H1 (cell line): ENCODE results near the gene IL18RAP. TPM values are rescaled to one million over a fixed set of nuclear protein-coding genes. Genes with fewer than 3 reads are reported as not detected.

Experiments
- CTCF ChIA-PET: fragments of 300-600 bp; sonication (Branson Sonifier 250); formaldehyde crosslinking; loops from one replicate; lab custom pipeline; 2021; ENCODE audit not compliant: partially characterized antibody; lab: Charles Lee
- POLR2A ChIA-PET: fragments of 300-600 bp; sonication (Branson Sonifier 250); formaldehyde crosslinking; loops from one replicate; lab custom pipeline; 2021; ENCODE audit warnings: inconsistent platforms; ENCODE audit not compliant: partially characterized antibody; lab: Charles Lee
- DNase-seq, 2 experiments: peaks; one replicate each; pipeline versions ENCODE4 v3.0.0 to v3.0.0-alpha.2; 2010 to 2022; ENCODE audit warnings: low spot score in 2 of 2, low read depth in 1 of 2, mixed read lengths in 1 of 2
- FAIRE-seq: peaks from 2 replicates; lab custom pipeline; 2011; peaks lifted over from hg19 to GRCh38; lab: Jason Lieb, UNC
- H2AFZ ChIP-seq: 2 replicates; pipeline ENCODE4 v1.8.1; 2012; ENCODE audit warnings: low read length, inconsistent platforms
- H2AK5ac ChIP-seq: 2 replicates; pipeline ENCODE4 v1.6.1; 2013; ENCODE audit warnings: low read depth, low read length
- H2BK120ac ChIP-seq: replicated peaks from 2 replicates; pipeline ENCODE3; 2013; ENCODE audit warnings: low read depth, low read length, inconsistent platforms
- H2BK12ac ChIP-seq: 2 replicates; pipeline ENCODE4 v1.6.1; 2013; ENCODE audit warnings: low read depth, low read length
- H2BK15ac ChIP-seq: 2 replicates; pipeline ENCODE4 v1.6.1; 2013; ENCODE audit warnings: low read length
- H2BK20ac ChIP-seq: 2 replicates; pipeline ENCODE4 v1.6.1; 2013; ENCODE audit warnings: low read length
- H2BK5ac ChIP-seq: 2 replicates; pipeline ENCODE4 v1.6.1; 2013; ENCODE audit warnings: low read depth, low read length
- H3K14ac ChIP-seq: 2 replicates; pipeline ENCODE4 v1.6.1; 2013; ENCODE audit warnings: inconsistent platforms; ENCODE audit not compliant: insufficient read length
- H3K18ac ChIP-seq: 2 replicates; pipeline ENCODE4 v1.6.1; 2013; ENCODE audit warnings: low read length; ENCODE audit errors: extremely low read depth
- H3K23ac ChIP-seq: 2 replicates; pipeline ENCODE4 v1.6.1; 2013; ENCODE audit warnings: inconsistent platforms; ENCODE audit not compliant: insufficient read length
- H3K23me2 ChIP-seq: 2 replicates; pipeline ENCODE4 v1.6.1; 2013; ENCODE audit warnings: low read depth, low read length
- H3K27ac ChIP-seq: 2 replicates; pipeline ENCODE4 v1.6.1; 2011; ENCODE audit warnings: low read depth, low read length, inconsistent platforms
- H3K27me3 ChIP-seq, 4 experiments: replicated peaks in 1 of 4; 1 replicate in 1 of 4; 2 replicates in 3 of 4; pipeline versions ENCODE4 v1.6.1 to v1.8.1; 2011 to 2013; ENCODE audit warnings: low read length in 3 of 4, mild to moderate bottlenecking in 3 of 4, inconsistent platforms in 2 of 4, mixed read lengths in 2 of 4, moderate library complexity in 1 of 4; ENCODE audit not compliant: control insufficient read depth in 3 of 4, insufficient read depth in 3 of 4; ENCODE audit errors: extremely low read depth in 1 of 4
- H3K36me3 ChIP-seq, 4 experiments: 2 replicates each; pipeline versions ENCODE4 v1.6.1 to v1.8.1; 2011 to 2013; ENCODE audit warnings: mild to moderate bottlenecking in 4 of 4, low read length in 3 of 4, moderate library complexity in 2 of 4, control low read depth in 1 of 4, inconsistent platforms in 1 of 4; ENCODE audit not compliant: insufficient read depth in 4 of 4, control insufficient read depth in 2 of 4
- H3K4ac ChIP-seq: replicated peaks from 2 replicates; pipeline ENCODE3; 2013; ENCODE audit warnings: low read length, low read depth, mixed read lengths, inconsistent platforms; ENCODE audit not compliant: insufficient read length
- H3K4me1 ChIP-seq, 4 experiments: replicated peaks in 1 of 4; 1 replicate in 1 of 4; 2 replicates in 3 of 4; pipeline versions ENCODE4 v1.6.1 to v1.8.1; 2011 to 2013; ENCODE audit warnings: low read length in 3 of 4, inconsistent platforms in 2 of 4, mixed read lengths in 1 of 4; ENCODE audit not compliant: insufficient read depth in 4 of 4, control insufficient read depth in 3 of 4
- H3K4me2 ChIP-seq, 2 experiments: 2 replicates each; pipeline versions ENCODE4 v1.6.1 to v1.8.1; 2011 to 2013; ENCODE audit warnings: low read depth in 2 of 2, low read length in 2 of 2, control low read depth in 1 of 2, inconsistent platforms in 1 of 2, mild to moderate bottlenecking in 1 of 2; ENCODE audit not compliant: insufficient read depth in 1 of 2
- H3K4me3 ChIP-seq, 4 experiments: fragments of 200-600, 300-600 bp in 1 of 4; sonication (generic), shearing (Covaris generic), sonication (Bioruptor Twin) in 1 of 4; 2 replicates each; pipeline versions ENCODE4 v1.5.1 to v1.8.1; 2011 to 2016; ENCODE audit warnings: low read length in 4 of 4, low read depth in 3 of 4, control low read depth in 2 of 4, inconsistent platforms in 2 of 4, mild to moderate bottlenecking in 2 of 4, mixed read lengths in 1 of 4, moderate library complexity in 1 of 4; ENCODE audit not compliant: insufficient read depth in 2 of 4; ENCODE audit errors: extremely low read depth in 1 of 4
- H3K56ac ChIP-seq: replicated peaks from 2 replicates; pipeline ENCODE3; 2013; ENCODE audit warnings: low read depth, mild to moderate bottlenecking, mixed read lengths, low read length, inconsistent platforms; ENCODE audit not compliant: insufficient read length
- H3K79me1 ChIP-seq: 2 replicates; pipeline ENCODE4 v1.6.1; 2013; ENCODE audit warnings: low read depth, low read length, control low read depth
- H3K79me2 ChIP-seq, 2 experiments: 2 replicates each; pipeline versions ENCODE4 v1.6.1 to v1.8.1; 2012 to 2013; ENCODE audit warnings: low read length in 2 of 2, mild to moderate bottlenecking in 2 of 2, inconsistent platforms in 1 of 2; ENCODE audit not compliant: insufficient read depth in 2 of 2, control insufficient read depth in 1 of 2
- H3K9ac ChIP-seq, 4 experiments: replicated peaks in 1 of 4; 1 replicate in 1 of 4; 2 replicates in 3 of 4; pipeline versions ENCODE4 v1.6.1 to v1.8.1; 2011 to 2013; ENCODE audit warnings: low read depth in 3 of 4, low read length in 3 of 4, control low read depth in 2 of 4, mild to moderate bottlenecking in 2 of 4, moderate library complexity in 2 of 4, inconsistent platforms in 1 of 4; ENCODE audit errors: extremely low read depth in 1 of 4
- H3K9me3 ChIP-seq, 2 experiments: 2 replicates each; pipeline versions ENCODE4 v1.6.1 to v1.8.1; 2012 to 2013; ENCODE audit warnings: mild to moderate bottlenecking in 2 of 2, moderate library complexity in 2 of 2, control low read depth in 1 of 2, inconsistent platforms in 1 of 2, low read depth in 1 of 2, low read length in 1 of 2, mixed read lengths in 1 of 2; ENCODE audit not compliant: insufficient read depth in 2 of 2
- H4K20me1 ChIP-seq, 2 experiments: replicated peaks in 1 of 2; 2 replicates each; pipeline versions ENCODE3 to v1.8.1; 2011 to 2013; ENCODE audit warnings: inconsistent platforms in 2 of 2, low read length in 2 of 2, mild to moderate bottlenecking in 1 of 2; ENCODE audit not compliant: insufficient read depth in 2 of 2, control insufficient read depth in 1 of 2
- H4K5ac ChIP-seq: 2 replicates; pipeline ENCODE4 v1.6.1; 2013; ENCODE audit warnings: low read length, low read depth, mixed read lengths, inconsistent platforms; ENCODE audit not compliant: insufficient read length
- H4K8ac ChIP-seq: 2 replicates; pipeline ENCODE4 v1.8.0; 2013; ENCODE audit warnings: mild to moderate bottlenecking, moderate library complexity, low read length, inconsistent platforms; ENCODE audit not compliant: insufficient read depth; ENCODE audit errors: extremely low read depth
- H4K91ac ChIP-seq: replicated peaks from 2 replicates; pipeline ENCODE3; 2013; ENCODE audit warnings: low read length, mixed read lengths, inconsistent platforms; ENCODE audit not compliant: insufficient read length
- BCL11A ChIP-seq, 2 experiments: IDR thresholded peaks; one replicate each; pipeline ENCODE4 v1.6.1; 2011; ENCODE audit warnings: low read depth in 2 of 2, low read length in 2 of 2, mild to moderate bottlenecking in 2 of 2
- CHD1 ChIP-seq: IDR thresholded peaks from 2 replicates; pipeline ENCODE4 v1.6.1; 2012; ENCODE audit warnings: low read depth, low read length, improper control_type of control experiment
- CTBP2 ChIP-seq: IDR thresholded peaks from 2 replicates; pipeline ENCODE4 v1.7.0; 2011; ENCODE audit warnings: borderline replicate concordance, mild to moderate bottlenecking, moderate library complexity, mixed read lengths, low read length; ENCODE audit not compliant: insufficient read depth, insufficient read length
- GABPA ChIP-seq: IDR thresholded peaks from 2 replicates; pipeline ENCODE4 v1.6.1; 2011; ENCODE audit warnings: mild to moderate bottlenecking, low read length, moderate library complexity, borderline replicate concordance; ENCODE audit not compliant: insufficient read depth
- GTF2F1 ChIP-seq: IDR thresholded peaks from 2 replicates; pipeline ENCODE4 v1.6.1; 2012; ENCODE audit warnings: low read depth, low read length, improper control_type of control experiment, borderline replicate concordance
- HDAC2 ChIP-seq, 2 experiments: fragments of 300-600 bp in 1 of 2; sonication (generic) in 1 of 2; IDR thresholded peaks; 2 replicates each; pipeline ENCODE4 v1.6.1; 2011 to 2012; ENCODE audit warnings: low read depth in 2 of 2, low read length in 2 of 2, mild to moderate bottlenecking in 2 of 2, moderate library complexity in 2 of 2, borderline replicate concordance in 1 of 2, inconsistent platforms in 1 of 2
- JUN ChIP-seq: IDR thresholded peaks from 2 replicates; pipeline ENCODE4 v1.6.1; 2011; ENCODE audit warnings: low read depth, mild to moderate bottlenecking, improper control_type of control experiment, low read length
- KDM4A ChIP-seq: IDR thresholded peaks from one replicate; pipeline ENCODE4 v1.7.1; 2012; ENCODE audit warnings: low read depth, mild to moderate bottlenecking, moderate library complexity, low read length, inconsistent platforms; ENCODE audit not compliant: severe bottlenecking
- PHF8 ChIP-seq: fragments of 200-600 bp; sonication (generic); conservative IDR thresholded peaks from 2 replicates; pipeline ENCODE4 v1.7.1; 2012; ENCODE audit warnings: low read depth, mild to moderate bottlenecking, inconsistent platforms, low read length, moderate library complexity
- POLR2A ChIP-seq, 2 experiments: IDR thresholded peaks; 1 replicate in 1 of 2; 2 replicates in 1 of 2; pipeline ENCODE4 v1.6.1; 2011; ENCODE audit warnings: low read depth in 2 of 2, low read length in 2 of 2, mild to moderate bottlenecking in 2 of 2; ENCODE audit errors: control extremely low read depth in 1 of 2
- TAF7 ChIP-seq: optimal IDR thresholded peaks from 2 replicates; pipeline ENCODE3; 2011; ENCODE audit warnings: low read depth, mild to moderate bottlenecking, inconsistent platforms, low read length, moderate library complexity, borderline replicate concordance
- TBP ChIP-seq: IDR thresholded peaks from 2 replicates; pipeline ENCODE4 v1.6.1; 2011; ENCODE audit warnings: low read depth, low read length, improper control_type of control experiment
- YY1 ChIP-seq: IDR thresholded peaks from 2 replicates; pipeline ENCODE4 v1.6.1; 2011; ENCODE audit warnings: low read depth, mild to moderate bottlenecking, low read length
- ZNF274 ChIP-seq: IDR thresholded peaks from 2 replicates; pipeline ENCODE4 v1.7.0; 2012; ENCODE audit warnings: low read length, borderline replicate concordance; ENCODE audit errors: extremely low read depth
- whole genome bisulfite sequencing, 2 experiments: shearing (Covaris generic) in 1 of 2; methylation state at CpG; one replicate each; pipeline versions ENCODE4 v1.1.6 to v1.1.7; 2013 to 2015; ENCODE audit warnings: low lambda C conversion rate in 2 of 2, mixed read lengths in 2 of 2, inconsistent platforms in 1 of 2, low coverage in 1 of 2, missing lambda C conversion rate in 1 of 2; ENCODE audit not compliant: insufficient replicate concordance in 2 of 2, insufficient coverage in 1 of 2, insufficient read length in 1 of 2; ENCODE audit errors: extremely low coverage in 1 of 2, missing lambda C conversion rate in 1 of 2; 5-methylcytosine and 5-hydroxymethylcytosine counted together
- polyA plus RNA-seq, 7 experiments: library from polyadenylated mRNA; depleted of rRNA in 3 of 7; stranded (reverse) in 5 of 7; unstranded in 2 of 7; fragments of >200 nt in 5 of 7; fragments of 200-250 nt in 2 of 7; gene quantifications; 1 replicate in 5 of 7; 2 replicates in 1 of 7; 4 replicates in 1 of 7; pipeline versions ENCODE4 v1.2.1 to v1.2.3, GENCODE V29; 2011 to 2013; ENCODE audit warnings: missing spikeins in 2 of 7, mixed read lengths in 2 of 7
- total RNA-seq: library from RNA; stranded (reverse); fragmentation: NEBNext Ultra II Directional; extraction: Animal tissue kit (Norgen Biotek cat#: 25700); gene quantifications from 2 replicates; pipeline ENCODE4 v1.2.1, GENCODE V29; 2021
- TF ChIP-seq, protein P1 (sequence below): IDR thresholded peaks from 2 replicates; pipeline ENCODE4 v1.6.1; 2012; ENCODE audit warnings: inconsistent platforms

IL18RAP gene
- total and polyA plus RNA-seq, 2 of the 8 experiments (the other 6 are each of a cell fraction or from before 2014, with no cell fraction given), result not detected

- Histone ChIP-seq H2BK12ac (no peak overlapping the region), H3K4me3 (no peak overlapping the region), H2AFZ (no peak overlapping the region), H3K27ac (no peak overlapping the region), H3K36me3 (no peaks in the 10 kb centered on the region), H3K4me2 (no peak overlapping the region), H3K56ac (no peak overlapping the region), H3K23ac (no peak overlapping the region), H4K20me1 (no peaks in the 10 kb centered on the region), H4K5ac (no peak overlapping the region), H3K4ac (no peak overlapping the region), H3K9me3 (no peaks in the 10 kb centered on the region), H2BK20ac (no peak overlapping the region), H3K23me2 (no peaks in the 10 kb centered on the region), H3K4me1 (no peaks in the 10 kb centered on the region), H2AK5ac (no peak overlapping the region), H4K8ac (no peak overlapping the region), H2BK5ac (no peak overlapping the region), H3K18ac (no peak overlapping the region), H3K27me3 (no peaks in the 10 kb centered on the region), H2BK15ac (no peak overlapping the region), H3K9ac (no peak overlapping the region), H3K14ac (no peak overlapping the region), H3K79me1 (no peaks in the 10 kb centered on the region), H3K79me2 (no peaks in the 10 kb centered on the region), H2BK120ac (no peak overlapping the region), H4K91ac (no peak overlapping the region)
- FAIRE-seq, result no peak
- 45% methylated on average over 1 of the region's 1 CpG; no CpG with 5 or more reads in 1 of the 2 experiments for WGBS, 2 experiments
- POLR2A ChIA-PET, result no interaction called here
- CTCF ChIA-PET, result interaction anchor here (0.7 to 1.1 kb wide), 4 partner anchors 10 to 189 kb away, joined by 3 to 4 read pairs (median 4); no protein-coding TSS in a partner anchor
- DNase-seq, result no peak
- TF ChIP-seq JUN, result no peak
- TF ChIP-seq CTBP2, result no peak
- TF ChIP-seq HDAC2 (IDR thresholded peaks at IDR 0.05; ENCODE audit: borderline replicate concordance in 1 of 2, low read depth in 2 of 2, low read length in 2 of 2), result no peak
- TF ChIP-seq PHF8, result no peak
- no peak for TF ChIP-seq CHD1
- TF ChIP-seq ZNF274, result no peak
- TF ChIP-seq, protein P1, sequence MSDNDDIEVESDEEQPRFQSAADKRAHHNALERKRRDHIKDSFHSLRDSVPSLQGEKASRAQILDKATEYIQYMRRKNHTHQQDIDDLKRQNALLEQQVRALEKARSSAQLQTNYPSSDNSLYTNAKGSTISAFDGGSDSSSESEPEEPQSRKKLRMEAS, result no peak
- no peak for TF ChIP-seq POLR2A (IDR thresholded peaks at IDR 0.05; ENCODE audit: control extremely low read depth in 1 of 2, low read depth in 2 of 2, low read length in 2 of 2)
- TF ChIP-seq GABPA, result no peak
- TF ChIP-seq YY1, result no peak
- no peak for TF ChIP-seq TBP
- no peak for TF ChIP-seq KDM4A
- TF ChIP-seq TAF7, result no peak
- no peak for TF ChIP-seq BCL11A (IDR thresholded peaks at IDR 0.05; ENCODE audit: low read depth in 2 of 2, low read length in 2 of 2)
- TF ChIP-seq GTF2F1, result no peak
Measured at GRCh38 chr2:102427249-102427648, 4.3 kb downstream of the IL18RAP start.
